NCI-H187 treated with DMSO at 0.1 percent for 48 hours (cell line): ENCODE results near the gene FERMT2.

Experiments
- DNase-seq: peaks from one replicate; lab custom pipeline; 2025; lab: John Stamatoyannopoulos, UW

Gene FERMT2, protein sequence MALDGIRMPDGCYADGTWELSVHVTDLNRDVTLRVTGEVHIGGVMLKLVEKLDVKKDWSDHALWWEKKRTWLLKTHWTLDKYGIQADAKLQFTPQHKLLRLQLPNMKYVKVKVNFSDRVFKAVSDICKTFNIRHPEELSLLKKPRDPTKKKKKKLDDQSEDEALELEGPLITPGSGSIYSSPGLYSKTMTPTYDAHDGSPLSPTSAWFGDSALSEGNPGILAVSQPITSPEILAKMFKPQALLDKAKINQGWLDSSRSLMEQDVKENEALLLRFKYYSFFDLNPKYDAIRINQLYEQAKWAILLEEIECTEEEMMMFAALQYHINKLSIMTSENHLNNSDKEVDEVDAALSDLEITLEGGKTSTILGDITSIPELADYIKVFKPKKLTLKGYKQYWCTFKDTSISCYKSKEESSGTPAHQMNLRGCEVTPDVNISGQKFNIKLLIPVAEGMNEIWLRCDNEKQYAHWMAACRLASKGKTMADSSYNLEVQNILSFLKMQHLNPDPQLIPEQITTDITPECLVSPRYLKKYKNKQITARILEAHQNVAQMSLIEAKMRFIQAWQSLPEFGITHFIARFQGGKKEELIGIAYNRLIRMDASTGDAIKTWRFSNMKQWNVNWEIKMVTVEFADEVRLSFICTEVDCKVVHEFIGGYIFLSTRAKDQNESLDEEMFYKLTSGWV

DNA sequence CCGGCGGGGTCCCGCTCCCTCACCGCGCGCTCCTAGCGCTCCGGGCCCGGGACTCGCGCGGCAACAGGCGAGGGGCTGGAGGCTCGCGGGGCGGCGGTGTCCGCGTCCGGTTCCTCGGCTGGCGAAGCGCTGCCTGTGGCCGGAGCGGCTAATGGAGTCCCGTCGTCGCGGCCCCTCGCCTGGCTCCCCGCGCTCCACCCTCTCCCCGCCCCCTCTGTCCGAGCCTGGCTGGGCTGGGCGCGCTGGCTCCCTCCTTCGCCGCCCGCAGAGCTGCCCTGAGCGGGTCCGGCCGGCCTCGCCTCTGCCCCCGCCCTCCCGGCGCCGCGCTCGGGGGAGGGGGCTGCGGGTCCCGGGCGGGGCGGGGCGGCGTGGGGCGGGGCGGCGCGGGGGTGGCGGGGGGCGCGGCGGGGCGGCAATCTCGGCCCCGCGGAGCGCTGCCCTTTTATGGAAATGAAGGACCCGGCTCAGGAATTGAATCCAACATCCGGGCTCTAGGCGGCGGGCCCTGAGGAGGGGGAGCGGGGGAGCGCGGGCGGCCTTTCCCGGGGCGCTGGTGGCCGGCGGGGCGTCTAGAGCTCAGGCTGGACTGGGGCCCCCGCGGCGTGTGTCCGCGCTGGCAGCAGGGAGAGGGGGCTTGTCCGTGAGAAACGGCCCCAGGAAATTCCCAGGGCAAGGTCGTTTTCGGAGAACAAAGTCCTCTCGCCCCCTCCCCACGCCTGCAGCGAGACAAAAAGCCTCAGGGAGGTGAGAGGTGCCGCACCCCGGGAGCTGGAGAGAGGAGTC, at the start of gene FERMT2:
Gene FERMT2, minus strand, starts transcription at position 153 of the 783 bp plus-strand sequence. CDS start 482 bp downstream, outside the sequence.
- peak; percentile 16 for DNase-seq

DNA sequence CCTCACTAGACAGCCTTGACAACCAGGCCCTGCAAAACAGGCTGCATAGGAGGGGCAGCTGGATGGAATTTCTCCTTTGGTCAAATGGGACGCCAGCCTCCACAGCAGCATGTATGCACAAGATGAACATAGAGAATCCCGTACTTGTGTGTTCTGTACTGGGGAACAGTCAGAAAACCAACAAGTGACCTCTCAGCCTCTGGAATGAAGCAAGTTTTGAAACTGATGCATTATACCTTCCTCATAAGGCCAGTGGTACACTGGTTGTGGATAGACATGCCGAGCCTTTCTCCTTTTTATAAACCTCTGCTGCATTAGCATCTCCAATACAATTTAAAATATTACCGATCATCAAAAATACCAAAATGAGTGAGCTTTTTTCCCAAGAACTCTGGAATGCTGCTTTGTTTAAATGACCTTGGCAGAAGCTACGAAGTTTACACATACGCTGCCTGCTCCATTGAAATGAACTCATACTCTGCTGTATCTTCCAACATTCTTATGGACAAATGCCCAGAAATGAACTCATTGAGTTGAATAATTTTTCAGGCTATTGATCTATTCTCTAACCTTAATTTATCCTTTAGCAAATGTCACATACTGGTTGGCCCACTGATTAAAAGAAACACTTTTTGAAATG, 47.6 kb upstream of the FERMT2 start:
- DNase-seq: no peak

DNA sequence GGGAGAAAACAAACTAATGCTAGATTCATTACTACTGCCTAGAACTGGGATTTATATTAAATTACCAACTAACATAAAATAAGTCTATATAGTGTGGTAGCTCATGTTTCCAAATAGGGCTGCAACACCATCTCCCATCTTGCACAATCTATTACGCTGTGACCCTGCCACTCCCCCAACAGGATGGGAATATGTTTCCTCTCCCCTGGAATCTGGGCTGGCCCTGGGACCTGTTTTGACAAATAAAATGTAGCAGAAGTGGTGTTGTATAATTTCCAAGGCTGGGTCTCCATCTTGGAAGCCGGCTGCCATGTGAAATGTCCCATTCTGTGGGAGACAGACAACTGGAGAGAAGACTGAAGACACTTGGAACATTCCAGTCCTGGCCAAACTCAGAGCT, 45.6 kb upstream of the FERMT2 start:
- no peak for DNase-seq

DNA sequence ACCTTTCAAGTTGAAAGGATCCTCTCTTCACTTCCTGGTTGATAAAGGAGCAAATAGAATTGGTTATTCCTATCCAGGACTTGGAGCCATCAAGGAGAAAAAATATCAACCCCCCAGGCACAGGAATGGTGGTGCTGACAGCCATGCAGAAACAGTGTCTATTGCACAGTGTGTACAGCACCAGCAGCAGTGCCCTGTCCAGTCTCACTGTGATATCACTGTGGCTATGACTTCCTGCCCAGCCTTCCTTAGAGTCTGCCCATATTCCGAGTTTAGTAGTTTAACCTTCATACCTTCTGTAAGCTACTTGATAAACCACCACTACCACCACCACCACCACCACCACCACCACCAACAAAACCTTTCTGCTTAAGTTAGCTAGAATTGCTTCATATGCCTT, 45.1 kb upstream of the FERMT2 start:
- DNase-seq: no peak

DNA sequence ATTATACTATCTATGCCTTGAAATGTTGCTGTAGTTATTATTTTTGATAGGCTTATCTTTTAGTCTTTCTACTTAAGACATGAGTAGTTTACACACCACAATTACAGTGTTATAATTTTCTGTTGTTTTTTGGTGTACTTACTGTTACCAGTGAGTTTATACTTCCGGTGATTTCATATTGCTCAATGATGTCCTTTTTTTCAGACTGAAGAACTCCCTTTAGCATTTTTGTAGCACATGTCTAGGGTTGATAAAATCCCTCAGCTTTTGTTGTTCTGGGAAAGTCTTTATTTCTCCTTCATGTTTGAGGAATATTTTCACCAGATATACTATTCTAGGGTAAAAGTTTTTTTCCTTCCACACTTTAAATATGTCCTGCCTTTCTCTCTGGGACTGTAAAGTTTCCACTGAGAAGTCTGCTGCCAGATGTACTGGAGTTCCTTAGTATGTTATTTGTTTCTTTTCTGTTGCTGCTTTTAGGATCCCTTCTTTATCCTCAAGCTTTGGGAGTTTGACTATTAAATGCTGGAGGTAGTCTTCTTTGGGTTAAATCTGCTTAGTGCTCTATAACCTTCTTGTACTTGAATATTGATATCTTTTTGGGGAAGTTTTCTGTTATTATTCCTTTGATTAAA, 41.5 kb upstream of the FERMT2 start:
- no peak for DNase-seq

DNA sequence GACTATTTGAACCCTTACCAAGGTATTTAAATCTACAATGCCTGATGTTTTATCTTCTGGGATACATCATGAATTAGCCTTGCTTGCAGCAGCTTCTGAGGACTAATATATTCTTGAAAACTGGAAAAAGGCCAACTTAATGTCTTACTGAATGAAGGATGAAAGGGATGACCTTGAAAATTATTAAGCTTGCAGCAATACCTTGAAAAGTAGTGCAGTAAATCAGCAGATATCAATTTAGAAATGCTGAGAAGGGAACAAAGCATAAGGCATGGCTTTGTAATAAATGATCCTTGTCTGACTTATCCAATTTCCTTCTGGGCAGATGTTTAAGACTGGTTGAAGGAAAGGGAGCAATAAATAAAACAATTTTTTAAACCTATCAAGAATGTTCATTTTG, 37.3 kb upstream of the FERMT2 start:
- DNase-seq: no peak

DNA sequence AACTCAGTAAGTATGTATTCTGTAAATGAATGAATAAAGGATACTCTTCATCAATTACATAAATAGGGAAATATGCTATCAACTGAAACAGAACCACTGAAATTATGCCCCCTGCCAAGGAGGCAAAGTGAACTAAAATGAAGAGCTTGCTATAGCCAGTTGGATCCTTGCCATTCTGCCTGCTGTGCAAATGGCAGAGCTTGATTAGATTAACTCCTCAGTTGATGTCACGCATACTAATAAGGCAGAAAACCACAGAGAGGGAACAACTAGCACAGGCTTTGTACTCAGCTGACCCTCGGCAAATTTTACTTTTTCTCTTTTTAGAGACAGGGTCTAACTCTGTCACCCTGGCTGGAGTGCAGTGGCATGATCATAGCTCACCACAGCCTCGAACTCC, 36.7 kb upstream of the FERMT2 start:
- no peak for DNase-seq

DNA sequence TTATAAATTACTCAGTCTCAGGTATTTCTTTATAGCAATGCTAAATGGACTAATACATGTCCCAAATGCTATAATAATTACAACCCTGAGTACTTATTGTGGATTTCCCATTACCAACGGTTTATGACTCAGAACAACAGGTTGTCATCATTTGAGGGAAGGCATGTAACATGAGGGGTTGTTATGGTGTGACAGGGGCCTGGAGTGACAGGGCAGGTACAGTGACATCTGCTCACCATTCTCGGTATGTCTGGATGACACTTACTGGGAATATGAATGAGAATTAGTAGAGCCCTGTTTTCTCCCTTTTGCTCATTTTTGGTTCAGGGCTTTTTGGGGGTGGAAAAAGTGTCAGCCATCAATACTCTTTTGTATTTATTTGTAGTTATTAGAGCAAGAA, 36.2 kb upstream of the FERMT2 start:
- no peak for DNase-seq

DNA sequence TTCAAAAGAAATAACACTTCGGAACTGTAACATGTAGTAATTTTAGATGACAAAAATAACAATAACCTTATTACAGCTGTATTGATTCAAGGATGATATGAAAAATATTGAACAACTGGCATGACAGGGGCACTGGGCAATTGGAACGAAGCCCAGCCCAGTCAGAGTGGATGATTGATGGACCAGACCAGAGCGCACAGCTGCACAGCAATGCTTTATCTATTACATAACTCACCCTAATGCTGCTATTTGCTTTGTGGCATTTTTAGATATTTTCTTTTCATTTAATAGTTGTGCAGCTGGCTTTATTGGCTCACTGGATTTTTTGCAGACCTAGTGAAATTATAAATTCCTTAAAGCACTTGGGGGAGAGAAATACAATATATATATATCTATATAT, 26.9 kb upstream of the FERMT2 start:
- no peak for DNase-seq

DNA sequence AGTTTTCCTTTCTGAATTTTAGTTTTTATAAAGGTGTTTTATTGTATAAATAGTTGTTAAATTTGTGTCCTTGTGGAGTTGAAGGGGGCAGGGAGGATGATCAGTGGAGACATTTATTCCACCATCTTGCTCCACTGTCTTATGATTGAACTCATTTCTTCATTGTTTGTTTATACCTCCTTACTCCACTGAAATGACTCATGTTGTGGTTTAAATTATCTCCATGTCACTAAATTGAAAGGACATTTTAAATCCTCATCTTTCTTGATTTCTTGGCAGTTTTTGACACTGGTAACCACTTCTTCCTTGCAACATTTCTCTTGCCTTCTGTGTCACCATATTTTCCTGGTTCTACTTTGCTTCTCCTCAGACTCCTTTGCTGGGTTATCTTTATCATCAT, 23.6 kb upstream of the FERMT2 start:
- DNase-seq: no peak

DNA sequence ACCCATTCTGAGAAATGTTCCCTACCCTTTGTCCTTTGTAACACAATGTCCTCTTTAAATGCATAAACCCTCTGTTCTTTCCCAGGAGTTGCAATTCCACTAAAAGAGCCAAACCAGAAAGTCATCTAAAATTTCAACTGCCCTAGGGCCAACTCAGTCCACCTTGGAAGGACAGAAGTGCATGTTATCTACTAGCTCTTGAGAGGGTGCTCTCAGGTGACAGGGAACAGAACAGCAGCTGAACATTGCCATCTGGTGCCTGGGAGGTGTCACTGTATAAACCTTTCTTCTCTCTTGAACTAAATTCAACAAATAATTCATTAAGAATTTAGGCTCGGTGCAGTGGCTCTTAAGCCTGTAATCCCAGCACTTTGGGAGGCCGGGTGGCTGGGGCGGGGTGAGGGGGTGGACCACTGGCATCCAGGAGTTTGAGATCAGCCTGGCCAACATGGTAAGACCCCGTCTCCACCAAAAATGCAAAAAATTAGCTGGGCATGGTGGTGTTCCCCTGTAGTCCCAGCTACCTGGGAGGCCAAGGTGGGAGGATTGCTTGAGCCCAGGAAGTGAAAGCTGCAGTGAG, 10.3 kb upstream of the FERMT2 start:
- DNase-seq: peak; percentile 24

DNA sequence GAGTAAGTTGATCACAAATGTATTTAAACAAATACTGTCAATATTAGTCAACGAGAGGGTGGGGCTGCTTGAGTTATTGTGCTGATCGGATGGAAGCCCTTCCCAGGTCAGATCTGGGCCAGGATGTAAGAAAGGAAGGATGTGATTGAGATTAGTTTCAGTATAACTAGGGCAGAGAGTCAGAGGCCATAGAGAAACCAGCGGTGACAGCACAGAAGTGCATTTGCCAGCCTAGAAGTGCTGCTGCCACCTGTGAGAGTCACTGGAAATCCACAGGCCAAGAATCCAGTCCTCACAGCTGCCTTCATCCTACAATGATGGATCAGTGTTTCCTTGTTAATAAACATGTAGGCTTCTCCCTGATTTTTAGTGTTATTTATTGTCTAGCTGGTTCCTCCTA, 9.8 kb upstream of the FERMT2 start:
- no peak for DNase-seq

DNA sequence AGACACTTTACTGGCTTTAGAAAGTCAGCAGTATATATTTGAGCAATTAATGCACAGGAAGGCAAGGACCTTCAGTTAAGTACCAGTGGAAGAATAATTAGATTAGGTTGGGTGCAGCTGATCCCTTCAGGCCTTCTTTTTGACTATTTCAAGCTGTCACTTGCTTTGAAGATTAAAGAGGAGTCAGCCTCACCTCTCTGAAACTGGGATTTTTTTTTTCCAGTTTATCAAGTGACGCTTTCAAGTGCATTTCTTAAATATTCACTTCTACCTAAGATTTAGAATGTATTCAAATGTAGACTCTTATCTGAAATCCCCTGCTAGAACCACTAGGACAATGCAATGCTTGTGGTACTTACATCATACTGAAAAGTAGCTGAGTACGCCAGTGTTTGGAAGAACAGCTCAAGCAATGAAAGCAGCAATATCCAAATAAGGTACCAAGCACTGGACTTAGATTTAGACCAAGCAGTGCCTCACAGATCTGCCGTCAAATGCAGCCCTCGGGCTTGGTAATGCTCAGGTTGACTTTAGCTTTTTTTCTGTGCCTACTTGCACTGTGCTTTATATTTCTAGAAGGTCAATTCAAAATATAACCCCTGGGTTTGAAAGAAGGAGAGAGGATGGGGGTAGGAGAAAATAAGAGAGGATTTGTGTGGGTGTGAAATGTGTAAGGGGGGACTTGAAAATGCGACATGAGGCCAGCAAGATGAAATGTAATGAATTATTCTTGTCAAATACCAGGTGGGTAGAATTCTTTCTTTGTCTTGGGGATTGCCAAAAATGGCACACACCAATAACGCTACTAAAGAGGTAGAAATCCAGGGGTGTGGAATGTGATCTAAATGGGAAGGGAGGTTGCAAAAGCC, 3.7 kb upstream of the FERMT2 start:
- DNase-seq: no peak

DNA sequence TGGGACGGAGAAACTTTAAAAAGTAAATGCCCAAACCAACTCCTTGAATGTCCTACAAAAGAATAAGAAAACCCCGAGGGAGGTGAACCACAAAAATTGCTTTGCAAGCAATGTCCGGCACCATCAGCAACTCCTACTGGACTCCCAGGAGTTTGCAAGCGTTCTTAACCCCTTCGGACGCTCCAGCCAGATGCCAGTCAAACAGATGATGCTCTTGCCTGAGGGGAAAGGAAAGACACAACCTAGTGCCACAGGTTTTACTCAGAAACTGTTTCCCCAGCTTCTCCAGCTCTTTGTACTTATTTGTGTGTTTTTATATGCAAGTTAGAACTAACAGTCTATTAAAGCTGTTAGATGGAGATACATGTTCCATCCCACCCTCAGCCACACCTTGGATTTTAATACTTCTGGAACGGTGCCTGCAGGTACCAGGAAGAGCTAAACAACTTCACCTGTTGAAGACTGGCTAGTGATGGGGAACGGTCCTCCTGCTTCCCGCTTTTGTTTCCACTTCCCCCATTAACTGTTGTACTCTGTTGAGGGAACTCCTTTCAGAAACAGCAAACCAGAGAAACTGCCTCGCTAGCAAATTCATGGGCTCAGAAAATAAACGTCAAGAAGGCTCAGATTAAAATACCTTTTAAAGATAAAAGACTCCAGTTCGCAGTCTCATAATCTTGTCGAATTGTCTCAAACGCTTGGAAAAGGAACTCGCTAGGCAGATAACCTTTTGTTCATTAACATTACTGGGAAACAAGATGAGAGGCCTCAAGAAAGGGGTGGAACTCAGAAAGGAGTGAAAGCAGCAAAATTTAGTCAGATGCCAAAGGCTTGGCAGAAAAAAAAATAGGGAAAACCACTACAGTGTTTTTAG, 1.1 kb upstream of the FERMT2 start:
- DNase-seq: no peak

DNA sequence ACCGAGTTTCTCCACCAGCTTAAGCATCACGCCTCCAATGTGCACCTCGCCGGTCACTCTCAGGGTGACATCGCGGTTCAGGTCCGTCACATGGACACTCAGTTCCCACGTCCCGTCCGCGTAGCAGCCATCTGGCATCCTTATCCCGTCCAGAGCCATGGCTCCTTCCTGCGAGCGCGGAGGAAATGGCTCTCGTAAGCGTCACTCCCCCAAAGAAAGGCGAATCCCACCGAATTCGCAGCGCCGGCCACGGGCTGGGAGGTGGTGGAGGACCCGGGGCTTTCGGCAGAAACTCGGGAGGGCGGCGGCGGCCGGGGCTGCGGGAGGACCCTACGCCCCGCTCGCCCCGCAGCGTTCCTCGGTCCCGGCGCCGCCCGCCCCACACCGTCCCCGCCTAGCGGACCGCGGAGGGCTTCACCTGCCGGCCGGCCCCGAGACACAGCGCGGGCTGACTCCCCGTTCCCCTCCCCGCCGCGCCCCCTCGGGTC, 396 bp downstream of the FERMT2 start:
- no peak for DNase-seq

DNA sequence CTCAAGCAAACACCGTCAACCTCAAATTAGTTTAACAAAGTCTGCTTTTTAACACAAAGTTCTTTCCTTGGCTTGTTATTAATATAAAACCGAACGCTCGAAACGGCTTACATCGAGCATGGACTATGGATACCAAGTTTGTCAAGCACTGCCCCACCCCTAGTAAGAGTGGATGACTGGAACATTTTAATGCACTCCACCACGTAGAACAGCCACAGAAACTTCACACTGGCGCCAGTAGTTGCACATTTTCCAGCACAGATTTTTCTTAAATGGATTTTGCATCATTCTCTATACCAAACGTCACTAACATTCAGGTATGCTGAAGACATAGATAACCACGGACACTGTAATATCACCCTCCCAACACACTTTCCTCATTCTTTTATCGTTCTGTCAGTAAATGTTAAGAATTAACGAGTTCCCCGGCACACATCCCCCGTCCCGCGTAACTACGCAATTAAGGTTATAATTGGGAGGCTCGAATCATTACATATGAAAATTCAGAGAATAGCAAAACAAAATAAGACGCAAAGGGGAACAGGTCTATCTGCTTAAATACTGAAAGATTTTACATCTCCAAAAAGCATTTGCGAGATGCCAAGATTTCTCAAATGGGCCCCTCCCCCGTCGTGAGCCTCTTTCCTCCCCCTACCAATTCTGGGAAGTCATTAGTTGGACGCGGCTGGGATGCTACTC, 990 bp downstream of the FERMT2 start:
- DNase-seq: no peak

DNA sequence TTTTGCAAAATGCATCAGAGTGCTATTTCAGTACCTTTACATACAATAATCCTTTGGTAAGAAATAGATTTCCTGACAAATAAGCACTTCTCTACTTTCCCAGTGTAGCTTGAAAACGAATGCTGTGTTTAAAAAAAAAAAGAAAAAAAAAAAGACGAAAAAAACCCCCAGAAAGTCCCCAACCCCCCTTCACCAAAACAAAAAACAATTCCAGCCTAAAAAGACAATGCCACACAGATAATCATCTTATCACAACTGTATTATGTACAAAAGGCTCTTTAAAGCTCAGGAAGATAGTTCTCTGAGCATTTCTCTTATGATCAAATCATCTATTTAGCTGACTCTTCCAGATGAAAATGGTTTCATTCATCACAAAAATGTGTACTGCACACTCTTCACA, 1.6 kb downstream of the FERMT2 start:
- no peak for DNase-seq

DNA sequence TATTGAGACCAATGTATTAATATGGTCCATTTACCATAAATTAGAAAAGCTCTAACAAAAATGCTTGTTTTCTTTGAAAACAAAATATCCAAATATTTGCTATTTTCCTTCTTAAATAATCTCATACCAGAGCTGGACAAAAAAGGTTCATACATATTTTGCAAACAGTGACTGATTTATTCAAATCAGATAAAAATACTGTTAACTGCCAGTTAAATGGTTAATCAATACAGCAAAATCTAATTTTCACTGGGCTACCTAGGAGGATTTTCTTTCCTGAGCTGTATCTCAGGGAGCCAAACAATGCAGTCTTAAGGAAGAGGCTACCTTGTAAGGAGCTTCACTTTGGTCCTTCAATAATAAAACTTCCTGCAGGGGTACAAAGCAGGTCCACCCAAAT, 2.0 kb downstream of the FERMT2 start:
- no peak for DNase-seq

DNA sequence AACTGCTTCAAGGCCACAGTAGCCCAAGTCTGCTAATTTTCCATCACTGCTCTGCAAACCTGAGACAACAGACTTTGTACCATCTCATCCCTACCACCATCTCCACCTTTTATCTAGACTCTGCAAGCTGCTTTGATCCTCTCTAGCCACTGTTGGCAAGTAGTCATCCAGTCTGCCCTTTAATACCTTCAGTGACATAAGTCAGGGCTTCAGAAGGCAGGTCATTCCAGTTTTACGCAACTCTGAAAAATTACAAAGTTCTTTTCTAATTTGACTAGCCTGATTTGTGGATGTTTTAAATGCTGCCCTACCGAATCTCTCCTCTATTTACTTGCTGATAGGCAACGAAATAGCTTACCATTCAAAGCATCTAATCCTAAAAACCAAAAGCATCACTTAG, 2.8 kb downstream of the FERMT2 start:
- DNase-seq: no peak
